B cell (primary cell): ENCODE measurements around the gene CCDC141. TPM values are rescaled to one million over a fixed set of nuclear protein-coding genes. Genes with fewer than 3 reads are reported as not detected.

Source experiments
- ATAC-seq: fragments of 200-7000 bp; cut with Tn5 transposase; one replicate; pipeline ENCODE4 v1.10.0; 2021; ENCODE audit warnings: low read depth, mild to moderate bottlenecking, moderate number of reproducible peaks, moderate library complexity
- CTCF ChIA-PET: fragments of 350-600 bp; sonication (Branson Sonifier 250); formaldehyde crosslinking; loops from one replicate; lab custom pipeline; 2021; ENCODE audit warnings: antibody characterized with exemption, inconsistent platforms; lab: Charles Lee
- POLR2A ChIA-PET: fragments of 350-600 bp; sonication (Branson Sonifier 250); formaldehyde crosslinking; loops from one replicate; lab custom pipeline; 2021; ENCODE audit warnings: antibody characterized with exemption; lab: Charles Lee
- DNase-seq: peaks from one replicate; pipeline ENCODE4 v3.0.0; 2013
- H2AFZ ChIP-seq: 2 replicates; pipeline ENCODE4 v1.6.1; 2012; ENCODE audit warnings: mild to moderate bottlenecking, low read depth, low read length; ENCODE audit not compliant: insufficient read depth, poor library complexity, severe bottlenecking
- H3K27ac ChIP-seq, 2 donors: 1 replicate in 1 of 2; 2 replicates in 1 of 2; pipeline ENCODE4 v1.5.1; 2012 to 2013; ENCODE audit warnings: low read length in 2 of 2, mild to moderate bottlenecking in 2 of 2, moderate library complexity in 1 of 2
- H3K27me3 ChIP-seq, 4 experiments: fragments of 200-600 bp in 1 of 4; sonication (generic) in 1 of 4; replicated peaks in 1 of 4; 1 replicate in 2 of 4; 2 replicates in 2 of 4; pipeline versions ENCODE4 v1.6.1 to v1.7.0; 2013 to 2016; ENCODE audit warnings: low read length in 3 of 4, mild to moderate bottlenecking in 2 of 4, mixed read lengths in 1 of 4, moderate library complexity in 1 of 4; ENCODE audit not compliant: insufficient read depth in 4 of 4, control insufficient read depth in 3 of 4; ENCODE audit errors: control extremely low read depth in 1 of 4
- H3K36me3 ChIP-seq, 2 experiments: replicated peaks in 1 of 2; 1 replicate in 1 of 2; 2 replicates in 1 of 2; pipeline versions ENCODE4 v1.6.1 to v1.7.1; 2013; ENCODE audit warnings: low read length in 1 of 2; ENCODE audit not compliant: insufficient read depth in 2 of 2, control insufficient read depth in 1 of 2; ENCODE audit errors: control extremely low read depth in 1 of 2, extremely low read depth in 1 of 2
- H3K4me1 ChIP-seq, 2 donors: fragments of 200-600 bp in 1 of 2; sonication (generic) in 1 of 2; 1 replicate in 1 of 2; 2 replicates in 1 of 2; pipeline versions ENCODE4 v1.5.1 to v1.6.1; 2013 to 2017; ENCODE audit warnings: low read length in 2 of 2; ENCODE audit not compliant: control insufficient read depth in 2 of 2, insufficient read depth in 2 of 2
- H3K4me2 ChIP-seq: replicated peaks from 2 replicates; pipeline ENCODE3; 2012; ENCODE audit warnings: mild to moderate bottlenecking, low read depth, low read length; ENCODE audit not compliant: poor library complexity, severe bottlenecking
- H3K4me3 ChIP-seq, 5 experiments: fragments of 200-600 bp in 1 of 5; sonication (generic) in 1 of 5; 1 replicate in 3 of 5; 2 replicates in 2 of 5; pipeline versions ENCODE4 v1.5.1 to v1.7.0; 2011 to 2016; ENCODE audit warnings: low read length in 4 of 5, mild to moderate bottlenecking in 4 of 5, low read depth in 2 of 5, control low read depth in 1 of 5, moderate library complexity in 1 of 5; ENCODE audit not compliant: insufficient read depth in 1 of 5; ENCODE audit errors: control extremely low read depth in 1 of 5, extremely low read depth in 1 of 5
- H3K79me2 ChIP-seq: fragments of 200-600 bp; sonication (generic); one replicate; pipeline ENCODE4 v1.6.0; 2016; ENCODE audit warnings: low read length; ENCODE audit not compliant: control insufficient read depth, insufficient read depth
- H3K9ac ChIP-seq: fragments of 200-600 bp; sonication (generic); 2 replicates; pipeline ENCODE4 v1.6.1; 2017; ENCODE audit warnings: mild to moderate bottlenecking, low read length, moderate library complexity
- H3K9me3 ChIP-seq, 3 donors: one replicate each; pipeline versions ENCODE4 v1.6.1 to v1.7.1; 2013; ENCODE audit warnings: low read length in 2 of 3; ENCODE audit not compliant: control insufficient read depth in 2 of 3, insufficient read depth in 1 of 3; ENCODE audit errors: control extremely low read depth in 1 of 3
- H4K20me1 ChIP-seq: 2 replicates; pipeline ENCODE4 v1.6.0; 2012; ENCODE audit warnings: mild to moderate bottlenecking, low read length; ENCODE audit not compliant: insufficient read depth, control insufficient read depth, poor library complexity, severe bottlenecking
- H3K27ac Mint-ChIP-seq: one replicate; pipeline ENCODE4 v1.8.0; 2021; ENCODE audit warnings: mixed read lengths
- H3K27me3 Mint-ChIP-seq: one replicate; pipeline ENCODE4 v1.8.0; 2021; ENCODE audit warnings: mixed read lengths
- H3K4me1 Mint-ChIP-seq: one replicate; pipeline ENCODE4 v1.8.0; 2021; ENCODE audit warnings: mixed read lengths
- H3K4me3 Mint-ChIP-seq: one replicate; pipeline ENCODE4 v1.8.0; 2021; ENCODE audit warnings: mixed read lengths
- H3K9me3 Mint-ChIP-seq: one replicate; pipeline ENCODE4 v1.8.0; 2022; ENCODE audit warnings: mixed read lengths; ENCODE audit not compliant: insufficient read depth
- CTCF ChIP-seq: fragments of 200-600 bp; IDR thresholded peaks from one replicate; pipeline ENCODE4 v1.8.0; 2022; ENCODE audit warnings: antibody characterized with exemption, mild to moderate bottlenecking
- EZH2 ChIP-seq: IDR thresholded peaks from 2 replicates; pipeline ENCODE4 v1.6.1; 2012; ENCODE audit warnings: borderline replicate concordance, low read depth, mild to moderate bottlenecking, moderate library complexity, low read length; ENCODE audit not compliant: insufficient read depth, poor library complexity, severe bottlenecking
- WGBS: methylation state at CpG from one replicate; pipeline ENCODE4 v1.1.5; 2013; ENCODE audit warnings: missing lambda C conversion rate; ENCODE audit not compliant: insufficient coverage; 5-methylcytosine and 5-hydroxymethylcytosine counted together
- intact Hi-C: fragments of 100-400 bp; cut with micrococcal nuclease; formaldehyde crosslinking; loops from one replicate; pipeline ENCODE4 v1.10.0; 2022
- polyA plus RNA-seq: library from polyadenylated mRNA; depleted of rRNA; stranded (reverse); fragments of >200 nt; gene quantifications from 2 replicates; pipeline ENCODE4 v1.2.3, GENCODE V29; 2012
- total RNA-seq, 2 donors: library from RNA; stranded (reverse); fragments of 120-200 nt in 1 of 2; gene quantifications; 1 replicate in 1 of 2; 2 replicates in 1 of 2; pipeline versions ENCODE4 v1.2.3 to v1.2.4, GENCODE V29; 2013 to 2022

CCDC141 gene
- total and polyA plus RNA-seq, 2 donors (not counting 1 experiment from before 2014, with no cell fraction given): 2.1 to 47.5 TPM

- ATAC-seq: no peak
- no peaks in the 10 kb centered on the region for H3K27me3 Mint-ChIP-seq
Observed at GRCh38 chr2:178863130-178863855, 186.6 kb downstream of the CCDC141 start.

More at GRCh38 chr2:178863130-178863855, 186.6 kb downstream of the CCDC141 start:
- Histone ChIP-seq H3K27ac (no peak overlapping the region), H3K4me1 (no peaks in the 10 kb centered on the region), H3K4me3 (no peak overlapping the region), H4K20me1 (no peaks in the 10 kb centered on the region), H3K36me3 (peaks cover 1 to 6% of the 10 kb centered on the region in 2 experiments), H3K79me2 (no peaks in the 10 kb centered on the region), H3K27me3 (no peaks in the 10 kb centered on the region), H3K9me3 (no peaks in the 10 kb centered on the region), H2AFZ (no peak overlapping the region), H3K4me2 (no peak overlapping the region), H3K9ac (no peak overlapping the region)
- H3K9me3 Mint-ChIP-seq: no peaks in the 10 kb centered on the region
- intact Hi-C loops: no loop called here
- H3K4me3 Mint-ChIP-seq: no peak overlapping the region
- H3K27ac Mint-ChIP-seq: no peak overlapping the region
- TF ChIP-seq EZH2: no peak
- TF ChIP-seq CTCF: no peak
- DNase-seq: no peak
- H3K4me1 Mint-ChIP-seq: no peaks in the 10 kb centered on the region
- ChIA-PET CTCF (no interaction called here), POLR2A (no interaction called here)
- WGBS: no CpG with 5 or more reads among the region's 5 CpGs
